ENCODE results near the gene MYO9A. TPM values are rescaled to one million over a fixed set of nuclear protein-coding genes. Genes with fewer than 3 reads are reported as not detected.

Gene MYO9A
- polyA plus RNA-seq, 3 donors: 3.9 to 6.6 (median 5.0) TPM

DNA sequence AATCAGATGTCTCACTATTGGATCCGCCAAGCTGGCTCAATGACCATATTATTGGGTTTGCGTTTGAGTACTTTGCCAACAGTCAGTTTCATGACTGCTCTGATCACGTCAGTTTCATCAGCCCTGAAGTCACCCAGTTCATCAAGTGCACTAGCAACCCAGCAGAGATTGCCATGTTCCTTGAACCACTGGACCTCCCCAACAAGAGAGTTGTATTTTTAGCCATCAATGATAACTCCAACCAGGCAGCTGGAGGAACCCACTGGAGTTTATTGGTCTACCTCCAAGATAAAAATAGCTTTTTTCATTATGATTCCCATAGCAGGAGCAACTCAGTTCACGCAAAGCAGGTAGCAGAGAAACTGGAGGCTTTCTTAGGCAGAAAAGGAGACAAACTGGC lies 21.7 kb upstream of the MYO9A start:
- H3K27ac Mint-ChIP-seq: no peak overlapping the region
- Histone ChIP-seq H3K9me3 (replicated peaks in 1 of 2; ENCODE audit: control insufficient read depth in 1 of 2, insufficient read depth in 1 of 2, low read length in 2 of 2) (no peaks in the 10 kb centered on the region), H3K36me3 (replicated peaks in 1 of 2; ENCODE audit: control insufficient read depth in 1 of 2, insufficient read depth in 2 of 2, low read length in 2 of 2) (no peaks in the 10 kb centered on the region), H4K20me1 (ENCODE audit: insufficient read depth, low read length) (no peaks in the 10 kb centered on the region), H3K27ac (ENCODE audit: low read depth in 1 of 2, low read length in 2 of 2) (no peak overlapping the region), H3K4me2 (replicated peaks; ENCODE audit: extremely low read depth, low read length, poor library complexity, severe bottlenecking) (no peak overlapping the region), H3K4me1 (ENCODE audit: control insufficient read depth in 1 of 2, insufficient read depth in 2 of 2, low read length in 2 of 2) (no peaks in the 10 kb centered on the region), H3K4me3 (replicated peaks in 1 of 3; ENCODE audit: low read depth in 2 of 3, low read length in 3 of 3) (no peak overlapping the region), H2AFZ (ENCODE audit: insufficient read depth, low read depth, low read length, poor library complexity, severe bottlenecking) (no peak overlapping the region), H3K79me2 (ENCODE audit: insufficient read depth, low read length) (no peaks in the 10 kb centered on the region), H3K9ac (ENCODE audit: insufficient read depth, low read length, poor library complexity, severe bottlenecking) (no peak overlapping the region), H3K27me3 (ENCODE audit: control insufficient read depth in 2 of 2, insufficient read depth in 2 of 2, low read length in 2 of 2) (no peaks in the 10 kb centered on the region)
- TF ChIP-seq, protein P1, sequence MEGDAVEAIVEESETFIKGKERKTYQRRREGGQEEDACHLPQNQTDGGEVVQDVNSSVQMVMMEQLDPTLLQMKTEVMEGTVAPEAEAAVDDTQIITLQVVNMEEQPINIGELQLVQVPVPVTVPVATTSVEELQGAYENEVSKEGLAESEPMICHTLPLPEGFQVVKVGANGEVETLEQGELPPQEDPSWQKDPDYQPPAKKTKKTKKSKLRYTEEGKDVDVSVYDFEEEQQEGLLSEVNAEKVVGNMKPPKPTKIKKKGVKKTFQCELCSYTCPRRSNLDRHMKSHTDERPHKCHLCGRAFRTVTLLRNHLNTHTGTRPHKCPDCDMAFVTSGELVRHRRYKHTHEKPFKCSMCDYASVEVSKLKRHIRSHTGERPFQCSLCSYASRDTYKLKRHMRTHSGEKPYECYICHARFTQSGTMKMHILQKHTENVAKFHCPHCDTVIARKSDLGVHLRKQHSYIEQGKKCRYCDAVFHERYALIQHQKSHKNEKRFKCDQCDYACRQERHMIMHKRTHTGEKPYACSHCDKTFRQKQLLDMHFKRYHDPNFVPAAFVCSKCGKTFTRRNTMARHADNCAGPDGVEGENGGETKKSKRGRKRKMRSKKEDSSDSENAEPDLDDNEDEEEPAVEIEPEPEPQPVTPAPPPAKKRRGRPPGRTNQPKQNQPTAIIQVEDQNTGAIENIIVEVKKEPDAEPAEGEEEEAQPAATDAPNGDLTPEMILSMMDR (IDR thresholded peaks at IDR 0.05): no peak
- no peaks in the 10 kb centered on the region for H3K27me3 Mint-ChIP-seq (ENCODE audit: low read depth in 3 of 3)
- no peaks in the 10 kb centered on the region for H3K36me3 Mint-ChIP-seq
- H3K4me1 Mint-ChIP-seq: peaks cover 6% of the 10 kb centered on the region
- intact Hi-C loops (cut with micrococcal nuclease): no loop called here
- 100% methylated on average over 3 of the region's 4 CpGs for WGBS (ENCODE audit: insufficient coverage)
- no peak overlapping the region for H3K4me3 Mint-ChIP-seq
- no peaks in the 10 kb centered on the region for H3K9me3 Mint-ChIP-seq
- no peak for DNase-seq

DNA sequence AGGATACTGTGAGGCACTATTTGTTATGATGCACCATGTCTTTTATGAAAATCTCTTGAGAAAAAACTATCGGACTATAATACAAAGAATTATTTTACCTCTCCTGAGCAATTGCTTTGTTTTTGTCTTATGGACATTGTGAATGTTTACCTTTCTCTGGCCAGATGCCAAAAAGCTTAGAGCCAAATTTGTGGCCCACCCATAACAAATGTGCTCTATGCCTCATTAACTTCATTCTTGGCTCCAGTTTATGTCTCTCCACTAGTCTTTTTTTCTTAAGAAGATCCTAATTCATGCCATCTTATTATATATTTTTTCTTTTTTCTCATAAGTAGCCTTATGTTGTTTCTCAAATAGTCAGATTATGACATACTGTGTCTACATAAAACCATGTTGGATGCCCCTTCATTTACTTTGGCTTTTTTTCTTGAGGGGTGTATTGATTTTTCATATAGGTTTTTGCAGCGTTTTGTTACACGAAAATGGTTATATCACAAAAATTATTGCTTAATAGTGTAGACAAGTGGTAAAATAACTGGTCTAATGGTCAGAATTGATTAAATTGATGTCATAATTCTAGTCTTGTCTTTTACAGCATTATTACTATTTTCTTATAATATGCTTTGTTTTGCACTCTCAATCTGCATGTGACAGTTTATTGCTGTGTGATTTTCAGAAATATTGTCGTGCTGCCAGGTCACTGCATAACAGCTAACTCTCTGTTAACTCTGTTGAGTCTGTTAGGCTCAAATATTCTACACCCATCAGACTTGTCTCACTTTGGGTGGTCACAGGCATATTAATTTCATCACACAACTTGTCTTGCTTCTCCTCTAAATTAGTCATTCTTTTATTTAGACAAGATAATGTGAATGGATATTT lies 18.5 kb upstream of the MYO9A start:
- no CpG with 5 or more reads among the region's 4 CpGs for WGBS (ENCODE audit: insufficient coverage)
- Histone ChIP-seq H3K36me3 (replicated peaks in 1 of 2; ENCODE audit: control insufficient read depth in 1 of 2, insufficient read depth in 2 of 2, low read length in 2 of 2) (no peaks in the 10 kb centered on the region), H2AFZ (ENCODE audit: insufficient read depth, low read depth, low read length, poor library complexity, severe bottlenecking) (no peak overlapping the region), H3K4me1 (ENCODE audit: control insufficient read depth in 1 of 2, insufficient read depth in 2 of 2, low read length in 2 of 2) (no peaks in the 10 kb centered on the region), H3K4me3 (replicated peaks in 1 of 3; ENCODE audit: low read depth in 2 of 3, low read length in 3 of 3) (no peak overlapping the region), H4K20me1 (ENCODE audit: insufficient read depth, low read length) (no peaks in the 10 kb centered on the region), H3K79me2 (ENCODE audit: insufficient read depth, low read length) (no peaks in the 10 kb centered on the region), H3K9ac (ENCODE audit: insufficient read depth, low read length, poor library complexity, severe bottlenecking) (no peak overlapping the region), H3K27me3 (ENCODE audit: control insufficient read depth in 2 of 2, insufficient read depth in 2 of 2, low read length in 2 of 2) (no peaks in the 10 kb centered on the region), H3K27ac (ENCODE audit: low read depth in 1 of 2, low read length in 2 of 2) (no peak overlapping the region), H3K4me2 (replicated peaks; ENCODE audit: extremely low read depth, low read length, poor library complexity, severe bottlenecking) (no peak overlapping the region), H3K9me3 (replicated peaks in 1 of 2; ENCODE audit: control insufficient read depth in 1 of 2, insufficient read depth in 1 of 2, low read length in 2 of 2) (no peaks in the 10 kb centered on the region)
- intact Hi-C loops (cut with micrococcal nuclease): no loop called here
- Mint-ChIP-seq H3K36me3 (no peaks in the 10 kb centered on the region), H3K4me3 (no peak overlapping the region), H3K9me3 (no peaks in the 10 kb centered on the region), H3K4me1 (peaks cover 3% of the 10 kb centered on the region), H3K27me3 (ENCODE audit: low read depth in 3 of 3) (no peaks in the 10 kb centered on the region), H3K27ac (no peak overlapping the region)
- TF ChIP-seq, protein P1 (IDR thresholded peaks at IDR 0.05): no peak
- no peak for DNase-seq
